Heart right ventricle (tissue), 16 donors: ENCODE data around the gene SPINK4. TPM values are rescaled to one million over a fixed set of nuclear protein-coding genes. Genes with fewer than 3 reads are reported as not detected.
A peak's percentile ranks its signal among the peaks of the same experiment; 100 is the strongest.

ENCODE experiments used
- ATAC-seq, 8 donors: fragments of 200-7000 bp; cut with Tn5 transposase; one replicate each; pipeline ENCODE4 v1.9.1; 2020; ENCODE audit warnings: mild to moderate bottlenecking in 8 of 8, moderate library complexity in 8 of 8, moderate number of reproducible peaks in 1 of 8
- DNase-seq, 2 donors: peaks; one replicate each; pipeline ENCODE4 v3.0.0-alpha.2; 2020
- H3K27ac ChIP-seq, 10 donors: fragments of 200-600 bp; sonication (generic) in 2 of 10; one replicate each; pipeline versions ENCODE4 v1.5.0 to v1.8.0; 2020 to 2022; ENCODE audit warnings: mild to moderate bottlenecking in 3 of 10
- H3K27me3 ChIP-seq, 7 donors: fragments of 200-600 bp; one replicate each; pipeline ENCODE4 v1.8.0; 2021 to 2022; ENCODE audit warnings: mild to moderate bottlenecking in 2 of 7
- H3K36me3 ChIP-seq, 9 donors: fragments of 200-600 bp; sonication (generic) in 1 of 9; one replicate each; pipeline versions ENCODE4 v1.5.0 to v1.8.0; 2020 to 2022; ENCODE audit warnings: mild to moderate bottlenecking in 2 of 9
- H3K4me1 ChIP-seq, 9 donors: fragments of 200-600 bp; sonication (generic) in 1 of 9; one replicate each; pipeline versions ENCODE4 v1.5.0 to v1.8.0; 2020 to 2022; ENCODE audit warnings: mild to moderate bottlenecking in 4 of 9
- H3K4me3 ChIP-seq, 10 donors: fragments of 200-600 bp; sonication (generic) in 2 of 10; one replicate each; pipeline versions ENCODE4 v1.5.0 to v1.8.0; 2020 to 2022; ENCODE audit warnings: mild to moderate bottlenecking in 7 of 10, moderate library complexity in 2 of 10
- H3K9me3 ChIP-seq, 11 donors: fragments of 200-600 bp in 10 of 11; sonication (generic) in 2 of 11; one replicate each; pipeline versions ENCODE4 v1.5.0 to v1.8.0; 2013 to 2022; ENCODE audit warnings: mild to moderate bottlenecking in 2 of 11, control low read depth in 1 of 11, moderate library complexity in 1 of 11
- CTCF ChIP-seq, 9 donors: fragments of 200-600 bp; sonication (generic) in 2 of 9; IDR thresholded peaks; one replicate each; pipeline versions ENCODE4 v1.5.0 to v1.8.0; 2021 to 2022; ENCODE audit warnings: antibody characterized with exemption in 9 of 9, mild to moderate bottlenecking in 5 of 9, moderate library complexity in 1 of 9
- WGBS, 2 donors: extraction: QIAGEN DNeasy Blood & Tissue Kit; methylation state at CpG; one replicate each; pipeline ENCODE4 v1.1.7; 2013; ENCODE audit warnings: inconsistent platforms in 1 of 2; 5-methylcytosine and 5-hydroxymethylcytosine counted together
- intact Hi-C, 10 donors: fragments of 100-400 bp; cut with DNase I; formaldehyde crosslinking; loops; one replicate each; pipeline versions ENCODE4 v1.11.1 to v1.14.2; 2022
- polyA plus RNA-seq, 2 donors: library from polyadenylated mRNA; stranded (reverse); fragments of 200-250 nt; gene quantifications; one replicate each; pipeline ENCODE4 v1.2.3, GENCODE V29; 2013
- total RNA-seq, 10 donors: library from RNA; stranded (reverse); fragmentation: NEBNext Ultra II Directional in 3 of 10; extraction: Animal tissue kit (Norgen Biotek cat#: 25700) in 3 of 10; gene quantifications; one replicate each; pipeline versions ENCODE4 v1.2.1 to v1.2.4, GENCODE V29; 2021 to 2023
- donor health status: Arrhythmogenic right ventricular cardiomyopathy.
- donor health status: ischemic (EF 13 %, LVEDD 7.1; RV severe dilation, severe dysfunction).
- donor health status: healthy with polysubstance abuse.
- donor health status: DM: no; HTN: yes; CAD: no.
- donor health status: DM: no; HTN: no; CAD: no.
- donor health status: ischemic (EF 25% LVEDD 6.9; RV normal size, moderate dysfunction).
- donor health status: ischemic (EF 25% LVEDD 5.7; RV mildly dilated, moderate dysfunction).
- donor health status: healthy.
- donor health status: DM: yes; HTN: yes; CAD: no.
- donor health status: Ischemic cardiomyopathy.
- donor health status: ischemic (EF 35%, LVEDD 5.7; RV mildly dilated, moderate dysfunction).
- donor health status: nonischemic (EF 11% LVEDD 7.7; RV severe dilation, severe dysfunction).
- donor health status: DM: yes; HTN: yes; CAD: no.
- donor health status: PGD.
- donor health status: ischemic (EF 29% LVEDD 5.4; RV normal size, mild dysfunction).
- donor health status: nonischemic (EF 23%, LVEDD 6.1; RV moderate dilation, normal function).

Gene SPINK4
- total and polyA plus RNA-seq, 12 donors: not detected

- Histone ChIP-seq H3K4me3 (no peak overlapping the region), H3K4me1 (peaks cover 1 to 47% (median 19%) of the 10 kb centered on the region in 9 donors), H3K27ac (no peak overlapping the region), H3K36me3 (peaks cover 0 to 74% (median 60%) of the 10 kb centered on the region in 9 donors), H3K27me3 (no peaks in the 10 kb centered on the region), H3K9me3 (no peaks in the 10 kb centered on the region)
- intact Hi-C loops: no loop called here
- DNase-seq (no peak), ATAC-seq (no peak)
- WGBS, 2 donors: 80 to 92% methylated on average over 1 of the region's 1 CpG
- no peak for TF ChIP-seq CTCF (IDR thresholded peaks at IDR 0.05)
Observed at GRCh38 chr9:33260372-33260771, 20.4 kb downstream of the SPINK4 start.

- Histone ChIP-seq H3K36me3 (peaks cover 0 to 69% (median 48%) of the 10 kb centered on the region in 9 donors), H3K4me1 (peaks cover 4 to 46% (median 27%) of the 10 kb centered on the region in 9 donors), H3K9me3 (no peaks in the 10 kb centered on the region), H3K27ac (peak overlapping the region; percentile 89 to 97 (median 95)), H3K27me3 (no peaks in the 10 kb centered on the region), H3K4me3 (peak overlapping the region; percentile 62 to 96 (median 90))
- ATAC-seq: peak in 6 of 8 donors; percentile 3 to 41 (median 6)
- DNase-seq: peak in 1 of 2 donors; percentile 11
- 6% methylated on average over 25 of the region's 25 CpGs for WGBS, 2 donors
- TF ChIP-seq CTCF (IDR thresholded peaks at IDR 0.05): no peak
- intact Hi-C loops: no loop called here
Observed at GRCh38 chr9:33263131-33264002, 23.4 kb downstream of the SPINK4 start.

- Histone ChIP-seq H3K36me3 (peaks cover 0 to 69% (median 48%) of the 10 kb centered on the region in 9 donors), H3K27ac (peak overlapping the region; percentile 89 to 97 (median 95)), H3K9me3 (no peaks in the 10 kb centered on the region), H3K4me3 (peak overlapping the region; percentile 62 to 96 (median 90)), H3K27me3 (no peaks in the 10 kb centered on the region), H3K4me1 (peaks cover 4 to 44% (median 27%) of the 10 kb centered on the region in 9 donors)
- peak; percentile 6 to 48 (median 21) for ATAC-seq
- intact Hi-C loops: no loop called here
- WGBS, 2 donors: 0% methylated on average over 36 to 37 of the region's 37 CpGs
- DNase-seq: peak; percentile 54 to 61
- TF ChIP-seq CTCF (IDR thresholded peaks at IDR 0.05): no peak
Observed at GRCh38 chr9:33264003-33264472, 24.1 kb downstream of the SPINK4 start.

- Histone ChIP-seq H3K9me3 (no peaks in the 10 kb centered on the region), H3K36me3 (peaks cover 0 to 69% (median 44%) of the 10 kb centered on the region in 9 donors), H3K4me1 (peaks cover 4 to 44% (median 27%) of the 10 kb centered on the region in 9 donors), H3K27ac (peak within 1 kb of the TSS; percentile 89 to 97 (median 95)), H3K27me3 (no peaks in the 10 kb centered on the region), H3K4me3 (peak within 1 kb of the TSS; percentile 62 to 96 (median 90))
- intact Hi-C loops: no loop called here
- DNase-seq (peak; percentile 100), ATAC-seq (peak; percentile 98 to 99 (median 98))
- WGBS, 2 donors: 0% methylated on average over 59 to 67 of the region's 67 CpGs
- TF ChIP-seq CTCF (IDR thresholded peaks at IDR 0.05): peak; percentile 9 to 63 (median 49)
Observed at GRCh38 chr9:33264473-33265177, 24.7 kb downstream of the SPINK4 start, which contains the start of the genes BAG1 and CHMP5. Gene BAG1, minus strand, starts transcription at chr9:33264708. Gene CHMP5, plus strand, starts transcription at chr9:33265049. Its CDS starts 30 bp downstream, at chr9:33265079.
